SK-N-SH (cell line): Measurements from ENCODE around the gene MDM4. TPM values are rescaled to one million over a fixed set of nuclear protein-coding genes. Genes with fewer than 3 reads are reported as not detected.

Experiments used
- CTCF ChIA-PET: fragments of 300-600, 350-600 bp; formaldehyde crosslinking; extraction: SDS; loops from one replicate; lab custom pipeline; 2021; lab: Yijun Ruan, JAX
- POLR2A ChIA-PET: fragments of 350-600 bp; sonication (Branson Sonifier 250); formaldehyde crosslinking; extraction: SDS; loops from one replicate; lab custom pipeline; 2020; ENCODE audit warnings: antibody characterized with exemption, inconsistent platforms; lab: Yijun Ruan, JAX
- DNase-seq: peaks from one replicate; pipeline ENCODE4 v3.0.0; 2012
- H2AFZ ChIP-seq: fragments of 200-600 bp; sonication (generic); 2 replicates; pipeline ENCODE4 v1.8.1; 2016; ENCODE audit warnings: antibody characterized with exemption, mild to moderate bottlenecking, low read depth
- H3F3A ChIP-seq: fragments of 200-600 bp; sonication (generic); replicated peaks from 2 replicates; pipeline ENCODE3; 2016; ENCODE audit warnings: antibody characterized with exemption, mild to moderate bottlenecking; ENCODE audit not compliant: insufficient read depth
- H3K27ac ChIP-seq, 2 experiments: fragments of 200-500 bp in 1 of 2; fragments of 200-600 bp in 1 of 2; sonication (Bioruptor generic) in 1 of 2; sonication (generic), shearing (Covaris generic) in 1 of 2; 2 replicates each; pipeline versions ENCODE4 v1.5.1 to v1.6.1; 2014 to 2016; ENCODE audit warnings: low read depth in 2 of 2, inconsistent platforms in 1 of 2, low read length in 1 of 2, mild to moderate bottlenecking in 1 of 2, mixed read lengths in 1 of 2
- H3K27me3 ChIP-seq: fragments of 200-600 bp; sonication (generic), shearing (Covaris generic); 2 replicates; pipeline ENCODE4 v1.6.1; 2016; ENCODE audit warnings: mixed run types; ENCODE audit not compliant: insufficient read depth
- H3K36me3 ChIP-seq, 2 experiments: fragments of 200-500 bp in 1 of 2; fragments of 200-600 bp in 1 of 2; sonication (Bioruptor generic) in 1 of 2; sonication (generic) in 1 of 2; replicated peaks in 1 of 2; 2 replicates each; pipeline versions ENCODE3 to v1.5.1; 2014 to 2016; ENCODE audit warnings: low read length in 1 of 2, mild to moderate bottlenecking in 1 of 2; ENCODE audit not compliant: insufficient read depth in 2 of 2, control insufficient read depth in 1 of 2
- H3K4me1 ChIP-seq, 2 experiments: fragments of 200-500 bp in 1 of 2; fragments of 200-600 bp in 1 of 2; sonication (Bioruptor generic) in 1 of 2; sonication (generic), shearing (Covaris generic) in 1 of 2; 2 replicates each; pipeline versions ENCODE4 v1.5.1 to v1.6.1; 2014 to 2016; ENCODE audit warnings: low read depth in 1 of 2, low read length in 1 of 2, mixed run types in 1 of 2; ENCODE audit not compliant: insufficient read depth in 2 of 2, control insufficient read depth in 1 of 2
- H3K4me2 ChIP-seq: fragments of 200-600 bp; sonication (generic), shearing (Covaris generic); 2 replicates; pipeline ENCODE4 v1.6.1; 2017; ENCODE audit warnings: mixed run types
- H3K4me3 ChIP-seq, 2 experiments: fragments of 200-500 bp in 1 of 2; fragments of 200-600 bp in 1 of 2; sonication (Bioruptor generic) in 1 of 2; sonication (generic), shearing (Covaris generic) in 1 of 2; 2 replicates each; pipeline versions ENCODE4 v1.5.1 to v1.8.1; 2014 to 2016; ENCODE audit warnings: low read depth in 2 of 2, inconsistent platforms in 1 of 2, low read length in 1 of 2, mild to moderate bottlenecking in 1 of 2, mixed read lengths in 1 of 2, moderate library complexity in 1 of 2
- H3K79me2 ChIP-seq: fragments of 200-600 bp; sonication (generic); 2 replicates; pipeline ENCODE4 v1.8.1; 2017; ENCODE audit warnings: mild to moderate bottlenecking; ENCODE audit not compliant: insufficient read depth
- H3K9ac ChIP-seq: fragments of 200-600 bp; sonication (generic); 2 replicates; pipeline ENCODE4 v1.6.1; 2017; ENCODE audit warnings: mixed run types
- H3K9me2 ChIP-seq: fragments of 200-600 bp; sonication (generic); 2 replicates; pipeline ENCODE4 v1.6.1; 2017; ENCODE audit warnings: mixed run types
- H3K9me3 ChIP-seq: fragments of 200-600 bp; sonication (generic); 2 replicates; pipeline ENCODE4 v1.6.1; 2017; ENCODE audit warnings: mixed run types, mild to moderate bottlenecking, moderate library complexity
- H4K20me1 ChIP-seq: fragments of 200-600 bp; sonication (generic); 2 replicates; pipeline ENCODE4 v1.6.1; 2017; ENCODE audit warnings: mild to moderate bottlenecking, mixed run types; ENCODE audit not compliant: insufficient read depth
- EZH2phosphoT487 ChIP-seq: fragments of 200-600 bp; sonication (generic); IDR thresholded peaks from 2 replicates; pipeline ENCODE4 v1.6.1; 2017; ENCODE audit warnings: low read depth, mixed run types, mild to moderate bottlenecking, antibody characterized with exemption, moderate library complexity, borderline replicate concordance
- FOXM1 ChIP-seq: IDR thresholded peaks from 2 replicates; pipeline ENCODE4 v1.4.0; 2012; ENCODE audit warnings: low read depth, mild to moderate bottlenecking
- GABPA ChIP-seq: IDR thresholded peaks from 2 replicates; pipeline ENCODE4 v1.4.0; 2012; ENCODE audit warnings: low read depth, mild to moderate bottlenecking
- IRF3 ChIP-seq: fragments of 150-350 bp; IDR thresholded peaks from 2 replicates; pipeline ENCODE4 v1.6.1; 2016; ENCODE audit warnings: mild to moderate bottlenecking, low read depth, low read length
- JUND ChIP-seq: IDR thresholded peaks from 2 replicates; pipeline ENCODE4 v1.4.0; 2012
- MEF2A ChIP-seq: IDR thresholded peaks from 2 replicates; pipeline ENCODE4 v1.4.0; 2012; ENCODE audit warnings: low read depth, borderline replicate concordance
- NFIC ChIP-seq: IDR thresholded peaks from 2 replicates; pipeline ENCODE4 v1.4.0; 2012; ENCODE audit warnings: borderline replicate concordance
- NRF1 ChIP-seq: IDR thresholded peaks from 2 replicates; pipeline ENCODE4 v1.6.1; 2012; ENCODE audit warnings: low read depth, mild to moderate bottlenecking, low read length
- PBX3 ChIP-seq: IDR thresholded peaks from 2 replicates; pipeline ENCODE4; 2012
- RAD21 ChIP-seq: IDR thresholded peaks from 2 replicates; pipeline ENCODE4 v1.6.1; 2012; ENCODE audit warnings: mild to moderate bottlenecking, low read length
- RCOR1 ChIP-seq: fragments of 150-350 bp; IDR thresholded peaks from 2 replicates; pipeline ENCODE4 v1.6.1; 2017; ENCODE audit warnings: antibody characterized with exemption, low read length
- REST ChIP-seq: IDR thresholded peaks from 2 replicates; pipeline ENCODE4 v1.6.1; 2012; ENCODE audit warnings: mild to moderate bottlenecking, low read depth, low read length, moderate library complexity
- TAF1 ChIP-seq: IDR thresholded peaks from 2 replicates; pipeline ENCODE4 v1.6.1; 2012; ENCODE audit warnings: low read depth, mild to moderate bottlenecking, low read length, moderate library complexity, borderline replicate concordance
- ZBTB33 ChIP-seq: IDR thresholded peaks from 2 replicates; pipeline ENCODE4 v1.4.0; 2012; ENCODE audit warnings: low read depth, borderline replicate concordance
- WGBS: methylation state at CpG from one replicate; pipeline ENCODE4 v1.1.6; 2017; ENCODE audit warnings: low lambda C conversion rate; 5-methylcytosine and 5-hydroxymethylcytosine counted together
- polyA plus RNA-seq, 3 experiments: library from polyadenylated mRNA; depleted of rRNA; stranded (reverse); fragments of >200 nt; gene quantifications; 2 replicates each; pipeline ENCODE4 v1.2.3, GENCODE V29; 2012

The MDM4 gene
- polyA plus RNA-seq, 1 of the 3 experiments (the other 2 are of a cell fraction) = 6.2 TPM

GRCh38 chr1:204483791-204484190 is 32.4 kb upstream of the MDM4 start:
- POLR2A ChIA-PET = interaction anchor here (0.7 kb wide), 1 partner anchor 23 kb away, joined by 3 read pairs; no protein-coding TSS in a partner anchor
- H3K4me3 ChIP-seq = no peak overlapping the region
- no peaks in the 10 kb centered on the region for H3K79me2 ChIP-seq
- CTCF ChIA-PET = interaction anchor here (2.0 to 26.2 kb wide), 2 partner anchors 19 to 47 kb away, joined by 15 to 1005 read pairs; no protein-coding TSS in a partner anchor
- H3F3A ChIP-seq = no peaks in the 10 kb centered on the region
- H3K36me3 ChIP-seq = no peaks in the 10 kb centered on the region
- no peak overlapping the region for H3K9ac ChIP-seq
- DNase-seq = no peak
- no peak overlapping the region for H3K27ac ChIP-seq
- WGBS = 84% methylated on average over 7 of the region's 7 CpGs
- H4K20me1 ChIP-seq = no peaks in the 10 kb centered on the region
- no peaks in the 10 kb centered on the region for H3K9me2 ChIP-seq
- no peaks in the 10 kb centered on the region for H3K9me3 ChIP-seq
- no peak overlapping the region for H3K4me2 ChIP-seq
- H3K4me1 ChIP-seq = no peaks in the 10 kb centered on the region; a peak in 1 of 4 replicates
- no peak overlapping the region for H2AFZ ChIP-seq
- H3K27me3 ChIP-seq = no peaks in the 10 kb centered on the region
- no peak for TF ChIP-seq REST
- TF ChIP-seq FOXM1 = no peak
- TF ChIP-seq MEF2A = no peak
- no peak for TF ChIP-seq EZH2phosphoT487
- TF ChIP-seq NFIC = no peak
- no peak for TF ChIP-seq GABPA
- TF ChIP-seq TAF1 = no peak
- TF ChIP-seq RCOR1 = no peak
- TF ChIP-seq IRF3 = no peak
- TF ChIP-seq PBX3 = no peak
- TF ChIP-seq RAD21 = no peak
- TF ChIP-seq ZBTB33 = no peak
- TF ChIP-seq JUND = no peak
- TF ChIP-seq NRF1 = no peak
